Bronchial epithelial cell (primary cell): ENCODE data around the gene EVPLL. TPM values are rescaled to one million over a fixed set of nuclear protein-coding genes. Genes with fewer than 3 reads are reported as not detected.

ENCODE experiments used
- total RNA-seq: library from RNA; depleted of rRNA; stranded (reverse); fragments of >200 nt; gene quantifications from 2 replicates; pipeline ENCODE4 v1.2.1, GENCODE V29; 2014

EVPLL gene
- total RNA-seq, 1 donor from 2014 or later, result 10.3 TPM

Other genes starting within 250 kb of the EVPLL start
- 96.3 and 104 TPM in 2 replicates for gene ALKBH5, start 193.9 kb upstream of the EVPLL start, total RNA-seq
- gene LLGL1, start 152.1 kb upstream of the EVPLL start, total RNA-seq, result 20.0 and 23.2 TPM in 2 replicates
- 339 and 517 TPM in 2 replicates for gene FLII, start 119.0 kb upstream of the EVPLL start, total RNA-seq
- 21.1 and 23.0 TPM in 2 replicates for gene MIEF2, start 117.1 kb upstream of the EVPLL start, total RNA-seq
- 11.0 and 22.4 TPM in 2 replicates for gene TOP3A, start 62.8 kb upstream of the EVPLL start, total RNA-seq
- 13.4 and 14.5 TPM in 2 replicates for gene SMCR8, start 62.5 kb upstream of the EVPLL start, total RNA-seq
- 15.3 and 15.5 TPM in 2 replicates for gene SHMT1, start 14.2 kb upstream of the EVPLL start, total RNA-seq
- 0.38 TPM in 1 of 2 replicates, not detected in the other for gene LGALS9C, start 99.0 kb downstream of the EVPLL start, total RNA-seq